HFFc6 (cell line): ENCODE results near the gene NR1D1. TPM values are rescaled to one million over a fixed set of nuclear protein-coding genes. Genes with fewer than 3 reads are reported as not detected.
A peak's percentile ranks its signal among the peaks of the same experiment; 100 is the strongest.

Experiments
- DNase-seq: peaks from one replicate; pipeline ENCODE4 v3.0.0-alpha.2; 2018
- H3K27ac Mint-ChIP-seq: 2 replicates; pipeline ENCODE4 v1.8.0; 2020; ENCODE audit warnings: mild to moderate bottlenecking, mixed read lengths
- H3K27me3 Mint-ChIP-seq: 2 replicates; pipeline ENCODE4 v1.8.0; 2021; ENCODE audit warnings: mild to moderate bottlenecking, moderate library complexity, mixed read lengths; ENCODE audit not compliant: insufficient read depth
- H3K36me3 Mint-ChIP-seq: 2 replicates; pipeline ENCODE4 v1.8.0; 2021; ENCODE audit warnings: low read depth, mixed read lengths
- H3K4me1 Mint-ChIP-seq: 2 replicates; pipeline ENCODE4 v1.8.0; 2020; ENCODE audit warnings: low read depth, mixed read lengths
- H3K4me3 Mint-ChIP-seq: 2 replicates; pipeline ENCODE4 v1.8.0; 2020; ENCODE audit warnings: mild to moderate bottlenecking, moderate library complexity, mixed read lengths
- H3K9me3 Mint-ChIP-seq: 2 replicates; pipeline ENCODE4 v1.8.0; 2020; ENCODE audit warnings: mild to moderate bottlenecking, mixed read lengths
- CTCF ChIP-seq: fragments of 200-600 bp; sonication (generic); IDR thresholded peaks from 2 replicates; pipeline ENCODE4 v1.5.0; 2021; ENCODE audit warnings: antibody characterized with exemption, mild to moderate bottlenecking
- total RNA-seq, 6 experiments: library from RNA; stranded (reverse); fragmentation: NEBNext Ultra II Directional; extraction: Animal tissue kit (Norgen Biotek cat#: 25700); gene quantifications; 2 replicates in 1 of 6; 3 replicates in 5 of 6; pipeline ENCODE4 v1.2.3, GENCODE V29; 2021

NR1D1 gene
- total RNA-seq, 6 experiments from 2014 or later, result 11.2 to 15.8 (median 15.1) TPM

GRCh38 chr17:40074871-40075200 is 25.6 kb downstream of the NR1D1 start:
- Mint-ChIP-seq H3K4me1 (peaks cover 37% of the 10 kb centered on the region), H3K27ac (peak overlapping the region; percentile 75), H3K9me3 (no peaks in the 10 kb centered on the region), H3K36me3 (peaks cover 5% of the 10 kb centered on the region), H3K4me3 (no peak overlapping the region), H3K27me3 (no peaks in the 10 kb centered on the region; the same call in 1 of the 2 replicates)
- no peak for DNase-seq
- TF ChIP-seq CTCF, result no peak

GRCh38 chr17:40074175-40074512 is 26.2 kb downstream of the NR1D1 start:
- peaks cover 5% of the 10 kb centered on the region for H3K36me3 Mint-ChIP-seq
- no peaks in the 10 kb centered on the region for H3K9me3 Mint-ChIP-seq
- TF ChIP-seq CTCF, result no peak
- no peak overlapping the region for H3K27ac Mint-ChIP-seq
- no peaks in the 10 kb centered on the region; the same call in none of the 2 replicates for H3K27me3 Mint-ChIP-seq
- DNase-seq, result no peak
- no peak overlapping the region for H3K4me3 Mint-ChIP-seq
- H3K4me1 Mint-ChIP-seq, result peaks cover 44% of the 10 kb centered on the region

GRCh38 chr17:40073454-40074174 is 26.8 kb downstream of the NR1D1 start:
- TF ChIP-seq CTCF, result no peak
- Mint-ChIP-seq H3K4me3 (no peak overlapping the region), H3K4me1 (peaks cover 50% of the 10 kb centered on the region), H3K27me3 (no peaks in the 10 kb centered on the region; the same call in 1 of the 2 replicates), H3K36me3 (peaks cover 5% of the 10 kb centered on the region), H3K9me3 (no peaks in the 10 kb centered on the region), H3K27ac (no peak overlapping the region)
- DNase-seq, result no peak

GRCh38 chr17:40072735-40073346 is 27.5 kb downstream of the NR1D1 start:
- no peak overlapping the region for H3K4me3 Mint-ChIP-seq
- H3K27ac Mint-ChIP-seq, result no peak overlapping the region
- H3K9me3 Mint-ChIP-seq, result no peaks in the 10 kb centered on the region
- H3K4me1 Mint-ChIP-seq, result peaks cover 54% of the 10 kb centered on the region
- TF ChIP-seq CTCF, result no peak
- no peak for DNase-seq
- peaks cover 2% of the 10 kb centered on the region for H3K36me3 Mint-ChIP-seq
- H3K27me3 Mint-ChIP-seq, result no peaks in the 10 kb centered on the region; the same call in 1 of the 2 replicates

- no peak for TF ChIP-seq CTCF
- Mint-ChIP-seq H3K36me3 (no peaks in the 10 kb centered on the region; the same call in 1 of the 2 replicates), H3K27me3 (no peaks in the 10 kb centered on the region; the same call in 1 of the 2 replicates), H3K4me1 (peaks cover 58% of the 10 kb centered on the region), H3K4me3 (no peak overlapping the region), H3K27ac (no peak overlapping the region), H3K9me3 (no peaks in the 10 kb centered on the region)
- DNase-seq, result no peak
Observed at GRCh38 chr17:40072040-40072734, 28.2 kb downstream of the NR1D1 start.
